PC-9 (cell line): Measurements from ENCODE around the gene ITGB4. TPM values are rescaled to one million over a fixed set of nuclear protein-coding genes. Genes with fewer than 3 reads are reported as not detected.

Source experiments
- BruUV-seq: library from RNA; stranded (reverse); fragments of 400-500 nt; replicated peaks from 2 replicates; lab custom pipeline; 2021; lab: Mats Ljungman, UMichigan
- CTCF ChIA-PET: fragments of 300-600 bp; sonication (Branson Sonifier 250); formaldehyde crosslinking; loops from one replicate; lab custom pipeline; 2022; ENCODE audit warnings: antibody characterized with exemption; lab: Charles Lee
- POLR2A ChIA-PET: fragments of 300-600 bp; sonication (Branson Sonifier 250); formaldehyde crosslinking; loops from one replicate; lab custom pipeline; 2022; ENCODE audit warnings: antibody characterized with exemption; ENCODE audit not compliant: unreplicated experiment; lab: Charles Lee
- DNase-seq, 2 experiments: peaks; one replicate each; pipeline versions ENCODE4 v3.0.0 to v3.0.0-alpha.2; 2015 to 2022; ENCODE audit warnings: mixed read lengths in 1 of 2
- H2AFZ ChIP-seq: fragments of 200-600 bp; sonication (generic); 2 replicates; pipeline ENCODE4 v1.8.1; 2017; ENCODE audit warnings: antibody characterized with exemption
- H3F3A ChIP-seq: fragments of 200-600 bp; sonication (generic); 2 replicates; pipeline ENCODE4 v1.8.1; 2017; ENCODE audit warnings: antibody characterized with exemption, mild to moderate bottlenecking, low read depth; ENCODE audit not compliant: insufficient read depth
- H3K27ac ChIP-seq: fragments of 200-600 bp; sonication (generic); 2 replicates; pipeline ENCODE4 v1.6.1; 2016; ENCODE audit warnings: mixed run types
- H3K27me3 ChIP-seq: fragments of 200-600 bp; sonication (generic); 2 replicates; pipeline ENCODE4 v1.6.1; 2016; ENCODE audit warnings: low read depth, mixed run types; ENCODE audit not compliant: insufficient read depth
- H3K36me3 ChIP-seq: fragments of 200-600 bp; sonication (generic); 2 replicates; pipeline ENCODE4 v1.6.1; 2016; ENCODE audit warnings: low read depth, mixed run types
- H3K4me1 ChIP-seq: fragments of 200-600 bp; sonication (generic); replicated peaks from 2 replicates; pipeline ENCODE4 v1.6.1; 2016; ENCODE audit warnings: mixed run types; ENCODE audit not compliant: insufficient read depth
- H3K4me2 ChIP-seq: fragments of 200-600 bp; sonication (generic); 2 replicates; pipeline ENCODE4 v1.6.1; 2017; ENCODE audit warnings: mixed run types
- H3K4me3 ChIP-seq: fragments of 200-600 bp; sonication (generic); 2 replicates; pipeline ENCODE4 v1.6.1; 2016; ENCODE audit warnings: mixed run types
- H3K79me2 ChIP-seq: fragments of 200-600 bp; sonication (generic); 2 replicates; pipeline ENCODE4 v1.6.1; 2017; ENCODE audit warnings: low read depth, mixed run types
- H3K9me2 ChIP-seq: fragments of 200-600 bp; sonication (generic); 2 replicates; pipeline ENCODE4 v1.8.1; 2017; ENCODE audit warnings: mild to moderate bottlenecking; ENCODE audit not compliant: insufficient read depth
- H3K9me3 ChIP-seq: fragments of 200-600 bp; sonication (generic); 2 replicates; pipeline ENCODE4 v1.8.1; 2016; ENCODE audit warnings: low read depth; ENCODE audit not compliant: insufficient read depth
- H4K20me1 ChIP-seq: fragments of 200-600 bp; sonication (generic); 2 replicates; pipeline ENCODE4 v1.8.1; 2017; ENCODE audit not compliant: insufficient read depth
- EZH2 ChIP-seq: fragments of 200-600 bp; sonication (generic); IDR thresholded peaks from 2 replicates; pipeline ENCODE4 v1.8.0; 2017; ENCODE audit warnings: antibody characterized with exemption, low read depth
- intact Hi-C: fragments of 100-400 bp; cut with micrococcal nuclease; formaldehyde crosslinking; loops from one replicate; pipeline ENCODE4 v1.10.0; 2022; ENCODE audit not compliant: unreplicated experiment
- total RNA-seq: library from RNA; stranded (reverse); gene quantifications from 2 replicates; pipeline ENCODE4 v1.2.3, GENCODE V29; 2021
- TF ChIP-seq, protein P1 (sequence below): fragments of 200-600 bp; sonication (generic); conservative IDR thresholded peaks from 2 replicates; pipeline ENCODE4 v1.6.1; 2017; ENCODE audit warnings: mixed run types, antibody characterized with exemption, mild to moderate bottlenecking, moderate library complexity

Gene ITGB4
- total RNA-seq, 1 experiment from 2014 or later: 461 TPM

DNA sequence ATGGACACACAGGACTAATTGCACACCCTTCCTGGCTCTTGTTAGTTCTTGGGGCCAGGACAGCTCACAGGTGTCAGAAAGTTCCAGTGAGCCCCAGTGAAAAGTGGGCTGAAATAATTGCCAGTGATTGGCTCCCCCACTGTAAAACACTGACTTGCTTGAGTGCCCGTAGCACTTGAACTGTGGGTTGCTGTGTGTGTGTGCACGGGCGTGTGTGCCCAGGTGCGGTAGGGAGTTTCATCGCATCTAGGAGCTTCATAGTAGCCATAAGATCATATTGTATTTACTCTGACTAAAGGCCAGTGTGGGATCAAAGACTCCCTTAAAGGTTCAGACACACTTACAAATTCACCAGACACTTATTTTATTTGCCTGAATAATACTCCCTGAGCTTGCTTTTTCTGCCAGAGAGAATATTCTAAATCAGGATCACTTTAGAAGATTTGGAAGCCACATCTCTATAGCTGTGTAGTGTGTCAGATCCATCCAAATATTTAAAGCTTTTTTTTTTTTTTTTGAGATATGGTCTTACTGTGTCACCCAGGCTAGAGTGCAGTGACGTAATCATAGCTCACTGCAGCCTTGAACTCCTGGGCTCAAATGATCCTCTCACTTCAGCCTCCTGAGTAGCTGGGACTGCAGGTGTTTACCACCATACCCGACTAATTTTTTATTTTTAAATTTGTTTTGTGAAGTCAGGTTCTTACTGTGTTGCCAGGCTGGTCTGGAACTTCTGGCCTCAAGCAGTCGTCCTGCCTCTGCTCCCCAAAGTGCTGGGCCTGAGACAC, 74.8 kb downstream of the ITGB4 start:
- DNase-seq: no peak
- intact Hi-C loops: no loop called here
- TF ChIP-seq, protein P1, sequence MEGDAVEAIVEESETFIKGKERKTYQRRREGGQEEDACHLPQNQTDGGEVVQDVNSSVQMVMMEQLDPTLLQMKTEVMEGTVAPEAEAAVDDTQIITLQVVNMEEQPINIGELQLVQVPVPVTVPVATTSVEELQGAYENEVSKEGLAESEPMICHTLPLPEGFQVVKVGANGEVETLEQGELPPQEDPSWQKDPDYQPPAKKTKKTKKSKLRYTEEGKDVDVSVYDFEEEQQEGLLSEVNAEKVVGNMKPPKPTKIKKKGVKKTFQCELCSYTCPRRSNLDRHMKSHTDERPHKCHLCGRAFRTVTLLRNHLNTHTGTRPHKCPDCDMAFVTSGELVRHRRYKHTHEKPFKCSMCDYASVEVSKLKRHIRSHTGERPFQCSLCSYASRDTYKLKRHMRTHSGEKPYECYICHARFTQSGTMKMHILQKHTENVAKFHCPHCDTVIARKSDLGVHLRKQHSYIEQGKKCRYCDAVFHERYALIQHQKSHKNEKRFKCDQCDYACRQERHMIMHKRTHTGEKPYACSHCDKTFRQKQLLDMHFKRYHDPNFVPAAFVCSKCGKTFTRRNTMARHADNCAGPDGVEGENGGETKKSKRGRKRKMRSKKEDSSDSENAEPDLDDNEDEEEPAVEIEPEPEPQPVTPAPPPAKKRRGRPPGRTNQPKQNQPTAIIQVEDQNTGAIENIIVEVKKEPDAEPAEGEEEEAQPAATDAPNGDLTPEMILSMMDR: no peak
- TF ChIP-seq EZH2: no peak
- Histone ChIP-seq H3K9me3 (no peaks in the 10 kb centered on the region), H3K4me1 (no peaks in the 10 kb centered on the region), H2AFZ (no peak overlapping the region), H3F3A (0 out of 2 replicates have a peak, but pooled peaks cover 3% of the 10 kb centered on the region), H3K4me2 (no peak overlapping the region), H3K27ac (no peak overlapping the region), H3K9me2 (no peaks in the 10 kb centered on the region), H3K36me3 (peaks cover 32% of the 10 kb centered on the region), H4K20me1 (peaks cover 18% of the 10 kb centered on the region), H3K79me2 (peaks cover 39% of the 10 kb centered on the region; the same call in 1 of the 2 replicates), H3K4me3 (no peak overlapping the region), H3K27me3 (no peaks in the 10 kb centered on the region)
- CTCF ChIA-PET: interaction anchor here (0.6 to 1.0 kb wide), 2 partner anchors 9 to 51 kb away, joined by 3 to 13 read pairs; no protein-coding TSS in a partner anchor
- BruUV-seq: no TSS peak
- POLR2A ChIA-PET: no interaction called here

DNA sequence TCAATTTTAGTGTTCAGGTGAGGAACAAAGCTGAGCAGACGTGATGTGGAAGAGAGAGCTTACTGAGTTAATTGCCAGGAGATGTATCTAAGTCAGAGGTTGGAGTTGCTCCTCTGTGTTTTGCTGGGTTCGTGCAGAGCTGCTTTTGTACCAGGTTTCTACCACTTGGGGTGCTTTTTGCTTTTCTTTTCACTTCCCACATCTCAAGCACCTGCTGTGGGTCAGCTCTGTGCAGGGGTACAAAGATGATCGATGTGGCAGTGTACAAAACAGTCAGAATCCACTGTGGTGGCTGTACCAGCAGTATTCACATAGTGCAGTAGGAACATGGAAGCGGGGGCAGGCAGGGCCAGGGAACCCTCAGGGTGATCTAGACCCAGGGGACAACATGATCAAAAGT, 78.1 kb downstream of the ITGB4 start:
- Histone ChIP-seq H3K4me3 (no peak overlapping the region), H3K9me3 (no peaks in the 10 kb centered on the region), H3K27ac (no peak overlapping the region), H2AFZ (no peak overlapping the region), H3K36me3 (peaks cover 15% of the 10 kb centered on the region), H3K4me2 (no peak overlapping the region), H3K27me3 (no peaks in the 10 kb centered on the region), H3K4me1 (no peaks in the 10 kb centered on the region), H3K79me2 (peaks cover 15% of the 10 kb centered on the region; the same call in 1 of the 2 replicates), H4K20me1 (peaks cover 16% of the 10 kb centered on the region), H3K9me2 (no peaks in the 10 kb centered on the region), H3F3A (0 out of 2 replicates have a peak, but pooled peaks cover 3% of the 10 kb centered on the region)
- ChIA-PET POLR2A (no interaction called here), CTCF (no interaction called here)
- TF ChIP-seq, protein P1: no peak
- TF ChIP-seq EZH2: no peak
- no peak for DNase-seq
- intact Hi-C loops: no loop called here
- BruUV-seq: no TSS peak

DNA sequence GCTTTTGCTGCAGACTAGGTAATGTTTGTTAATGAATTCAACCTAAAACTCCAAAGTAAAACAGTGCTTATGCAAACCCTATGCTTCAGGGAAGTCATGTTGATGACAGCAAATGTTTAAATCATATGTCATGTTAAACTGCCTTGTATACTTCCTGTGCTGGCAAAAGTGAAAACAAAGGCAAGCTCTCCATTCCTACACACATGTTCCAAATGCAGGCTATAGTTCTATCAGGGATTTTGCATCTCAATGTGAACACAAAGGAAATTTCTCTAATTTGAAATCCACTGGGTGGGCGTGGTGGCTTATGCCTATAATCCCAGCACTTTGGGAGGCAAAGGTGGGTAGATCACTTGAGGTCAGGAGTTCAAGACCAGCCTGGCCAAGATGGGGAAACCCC, 82.6 kb downstream of the ITGB4 start:
- no peaks in the 10 kb centered on the region for H3K36me3 ChIP-seq
- no peak overlapping the region for H2AFZ ChIP-seq
- intact Hi-C loops: no loop called here
- BruUV-seq: no TSS peak
- H3K27ac ChIP-seq: no peak overlapping the region
- H3F3A ChIP-seq: peaks cover 4% of the 10 kb centered on the region; the same call in 1 of the 2 replicates
- no peak overlapping the region for H3K4me2 ChIP-seq
- no peak for TF ChIP-seq EZH2
- TF ChIP-seq, protein P1: no peak
- H4K20me1 ChIP-seq: 0 out of 2 replicates have a peak, but pooled peaks cover 6% of the 10 kb centered on the region
- POLR2A ChIA-PET: no interaction called here
- H3K27me3 ChIP-seq: no peaks in the 10 kb centered on the region
- H3K4me1 ChIP-seq: no peaks in the 10 kb centered on the region
- DNase-seq: no peak
- no peaks in the 10 kb centered on the region for H3K79me2 ChIP-seq
- CTCF ChIA-PET: no interaction called here
- no peaks in the 10 kb centered on the region for H3K9me3 ChIP-seq
- H3K9me2 ChIP-seq: no peaks in the 10 kb centered on the region
- no peak overlapping the region for H3K4me3 ChIP-seq
